Measurements from ENCODE around the gene PSMA5.

DNA sequence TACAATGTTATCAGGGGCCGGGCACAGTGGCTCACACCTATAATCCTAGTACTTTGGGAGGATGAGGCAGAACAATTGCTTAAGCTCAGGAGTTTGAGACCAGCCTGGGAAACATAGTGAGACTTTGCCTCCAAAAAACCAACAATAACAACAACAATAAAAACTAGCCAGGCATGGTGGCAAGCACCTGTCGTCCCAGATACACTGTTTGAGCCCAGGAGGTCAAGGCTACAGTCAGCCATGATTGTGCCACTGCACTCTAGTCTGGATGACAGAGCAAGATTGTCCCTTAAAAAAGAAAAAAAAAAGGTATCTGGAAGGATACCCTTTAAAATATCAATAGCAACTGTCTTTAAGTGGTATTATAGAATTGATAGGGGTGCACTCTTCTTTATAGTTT is 44.7 kb downstream of the PSMA5 start:
- TF ChIP-seq, protein P1, sequence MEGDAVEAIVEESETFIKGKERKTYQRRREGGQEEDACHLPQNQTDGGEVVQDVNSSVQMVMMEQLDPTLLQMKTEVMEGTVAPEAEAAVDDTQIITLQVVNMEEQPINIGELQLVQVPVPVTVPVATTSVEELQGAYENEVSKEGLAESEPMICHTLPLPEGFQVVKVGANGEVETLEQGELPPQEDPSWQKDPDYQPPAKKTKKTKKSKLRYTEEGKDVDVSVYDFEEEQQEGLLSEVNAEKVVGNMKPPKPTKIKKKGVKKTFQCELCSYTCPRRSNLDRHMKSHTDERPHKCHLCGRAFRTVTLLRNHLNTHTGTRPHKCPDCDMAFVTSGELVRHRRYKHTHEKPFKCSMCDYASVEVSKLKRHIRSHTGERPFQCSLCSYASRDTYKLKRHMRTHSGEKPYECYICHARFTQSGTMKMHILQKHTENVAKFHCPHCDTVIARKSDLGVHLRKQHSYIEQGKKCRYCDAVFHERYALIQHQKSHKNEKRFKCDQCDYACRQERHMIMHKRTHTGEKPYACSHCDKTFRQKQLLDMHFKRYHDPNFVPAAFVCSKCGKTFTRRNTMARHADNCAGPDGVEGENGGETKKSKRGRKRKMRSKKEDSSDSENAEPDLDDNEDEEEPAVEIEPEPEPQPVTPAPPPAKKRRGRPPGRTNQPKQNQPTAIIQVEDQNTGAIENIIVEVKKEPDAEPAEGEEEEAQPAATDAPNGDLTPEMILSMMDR (IDR thresholded peaks at IDR 0.05): no peak
- TF ChIP-seq POLR2AphosphoS5 (IDR thresholded peaks at IDR 0.05): no peak

Measured in suprapubic skin (tissue), 3 donors.